ENCODE data around the gene WNT2. TPM values are rescaled to one million over a fixed set of nuclear protein-coding genes. Genes with fewer than 3 reads are reported as not detected.

WNT2 gene
- total and polyA plus RNA-seq, 9 donors = 0.30 to 14.8 (median 4.7) TPM

DNA sequence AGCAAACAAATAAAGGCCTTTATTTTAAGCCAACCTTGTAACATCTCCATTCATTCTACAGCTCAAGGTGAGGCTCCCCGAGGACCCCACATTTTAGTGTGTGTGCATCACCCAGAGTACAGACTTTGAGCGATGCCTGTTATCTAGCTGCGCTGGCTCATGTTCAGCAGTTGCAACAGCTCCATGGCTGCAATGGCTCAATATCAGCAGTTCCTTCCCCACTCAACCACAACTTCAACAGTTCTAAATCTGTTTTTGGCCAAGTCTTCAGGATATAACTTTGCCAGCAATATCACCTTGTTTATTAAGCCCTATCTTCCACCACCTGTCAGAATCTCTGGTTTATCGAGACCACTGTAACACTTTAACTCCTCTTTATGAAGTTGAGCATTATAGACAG, 95.8 kb downstream of the WNT2 start:
- Histone ChIP-seq H3K27ac (ENCODE audit: low read length) (no peak overlapping the region), H3K4me1 (ENCODE audit: control insufficient read depth, insufficient read depth, low read length) (peaks cover 17% of the 10 kb centered on the region), H3K27me3 (ENCODE audit: control insufficient read depth, insufficient read depth, low read length) (no peaks in the 10 kb centered on the region), H3K4me3 (ENCODE audit: low read length) (no peak overlapping the region), H3K9me3 (replicated peaks; ENCODE audit: control insufficient read depth, low read depth, low read length) (no peaks in the 10 kb centered on the region), H3K36me3 (ENCODE audit: control insufficient read depth, insufficient read depth, low read length) (peaks cover 10% of the 10 kb centered on the region)
- no peak for DNase-seq
- WGBS (ENCODE audit: insufficient coverage) = 97% methylated on average over 3 of the region's 4 CpGs

- no peak for DNase-seq
- H3K27me3 ChIP-seq (ENCODE audit: control insufficient read depth, insufficient read depth, low read length) = no peaks in the 10 kb centered on the region
- H3K36me3 ChIP-seq (ENCODE audit: control insufficient read depth, insufficient read depth, low read length) = peaks cover 15% of the 10 kb centered on the region
- no peak overlapping the region for H3K27ac ChIP-seq (ENCODE audit: low read length)
- WGBS (ENCODE audit: insufficient coverage) = 100% methylated on average over 2 of the region's 6 CpGs
- no peaks in the 10 kb centered on the region for H3K9me3 ChIP-seq (replicated peaks; ENCODE audit: control insufficient read depth, low read depth, low read length)
- H3K4me3 ChIP-seq (ENCODE audit: low read length) = no peak overlapping the region
- peaks cover 17% of the 10 kb centered on the region for H3K4me1 ChIP-seq (ENCODE audit: control insufficient read depth, insufficient read depth, low read length)
Measured at GRCh38 chr7:117225536-117225935, 97.3 kb downstream of the WNT2 start.

Other genes starting within 250 kb of the WNT2 start
- not detected for gene ASZ1, start 104.4 kb upstream of the WNT2 start, total RNA-seq
- gene ASZ1, start 104.4 kb upstream of the WNT2 start, polyA plus RNA-seq (ENCODE audit: insufficient read depth in 1 of 8, insufficient read length in 8 of 8, low replicate concordance in 1 of 8) = under 1 TPM in 1 of 8 donors, not detected in 7; 0.21 TPM
- gene CFTR, start 157.0 kb upstream of the WNT2 start, total RNA-seq = 0.04 TPM
- 1 to 10 TPM in 2 of 8 donors, under 1 TPM in 6; 0.16 to 3.7 (median 0.46) TPM for gene CFTR, start 157.0 kb upstream of the WNT2 start, polyA plus RNA-seq (ENCODE audit: insufficient read depth in 1 of 8, insufficient read length in 8 of 8, low replicate concordance in 1 of 8)

Measured in muscle of leg (tissue), 11 donors.